ENCODE results near the gene ZBTB26.

GRCh38 chr9:122883125-122883524 is 48.2 kb downstream of the ZBTB26 start:
- TF ChIP-seq EZH2 (IDR thresholded peaks at IDR 0.05; ENCODE audit: borderline replicate concordance, low read depth, low read length, severe bottlenecking) = no peak
- TF ChIP-seq CTCF (IDR thresholded peaks at IDR 0.05; ENCODE audit: borderline replicate concordance, extremely low read depth, low read length, poor library complexity, severe bottlenecking) = no peak
